ENCODE measurements around the gene MOSPD3.

MOSPD3 gene

DNA sequence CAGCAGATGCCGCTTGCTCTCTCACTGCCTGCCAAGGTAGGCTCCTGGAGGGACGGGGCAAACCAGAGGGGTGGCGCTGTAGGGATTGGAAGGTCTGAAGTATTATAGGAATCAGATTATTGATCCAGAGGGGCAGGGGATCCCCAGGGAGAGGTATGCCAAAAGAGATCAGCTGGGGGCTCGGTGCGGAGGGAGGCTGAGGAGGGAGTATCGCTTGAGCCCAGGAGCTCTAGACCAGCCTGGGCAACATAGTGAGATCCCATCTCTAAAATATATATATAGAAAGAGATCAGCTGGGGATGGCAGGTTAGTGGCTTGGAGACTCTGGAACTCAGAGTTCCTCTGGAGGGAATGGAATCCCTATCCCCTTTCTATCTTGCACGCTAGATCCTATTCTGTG lies 17.2 kb upstream of the MOSPD3 start:
- DNase-seq (ENCODE audit: low spot score) = no peak

DNA sequence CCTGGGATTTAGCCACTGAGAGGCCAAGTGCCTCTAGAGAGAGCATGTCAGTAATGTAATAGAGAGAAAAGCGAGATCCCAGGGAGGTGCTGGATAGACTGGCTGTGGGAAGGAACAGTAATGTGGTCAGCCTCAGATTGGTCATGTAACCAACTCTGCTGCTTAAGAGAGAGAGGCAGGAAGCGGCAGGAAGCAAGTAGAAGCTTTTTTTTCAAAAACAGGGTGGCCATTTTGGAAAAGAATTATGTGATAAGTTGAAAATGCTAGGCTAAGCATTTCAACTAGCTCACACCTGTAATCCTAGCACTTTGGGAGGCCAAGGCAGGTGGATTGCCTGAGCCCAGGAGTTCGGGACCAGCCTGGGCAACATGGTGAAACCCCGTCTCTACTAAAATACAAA lies 13.9 kb upstream of the MOSPD3 start:
- DNase-seq (ENCODE audit: low spot score) = no peak

DNA sequence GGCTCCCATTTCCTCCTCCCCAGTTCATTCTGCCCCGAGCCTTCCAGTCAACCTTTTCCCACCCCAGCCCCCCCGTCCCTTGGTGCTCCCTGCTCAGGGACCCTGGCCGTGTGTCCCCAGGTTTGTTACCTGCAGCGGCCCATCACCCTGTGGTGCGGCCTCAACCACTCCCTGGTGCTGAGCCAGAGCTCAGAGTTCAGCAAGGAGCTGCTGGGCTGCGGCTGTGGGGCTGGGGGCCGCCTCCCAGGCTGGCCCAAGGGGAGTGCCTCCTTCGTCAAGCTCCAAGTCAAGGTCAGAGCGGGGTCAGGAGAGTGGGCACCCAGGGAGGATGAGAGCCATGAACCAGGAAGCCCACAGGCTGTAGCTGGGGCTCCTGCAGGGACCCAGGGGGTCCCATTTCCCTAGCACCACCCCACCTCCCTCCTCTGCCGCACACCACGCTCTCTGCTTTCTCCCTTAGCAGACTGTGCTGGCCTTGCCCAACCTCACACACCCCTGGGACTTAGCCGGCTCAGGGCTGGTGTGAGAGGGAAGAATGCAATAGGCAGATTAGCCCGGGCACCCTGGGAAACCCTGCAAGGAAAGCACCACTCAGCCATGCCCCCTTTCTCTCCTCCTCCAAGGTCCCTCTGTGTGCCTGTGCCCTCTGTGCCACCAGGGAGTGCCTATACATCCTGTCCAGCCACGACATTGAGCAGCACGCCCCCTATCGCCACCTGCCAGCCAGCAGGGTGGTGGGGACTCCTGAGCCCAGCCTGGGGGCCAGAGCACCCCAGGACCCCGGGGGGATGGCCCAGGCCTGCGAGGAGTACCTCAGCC lies 12.2 kb upstream of the MOSPD3 start:
- no peak for DNase-seq (ENCODE audit: low spot score)

DNA sequence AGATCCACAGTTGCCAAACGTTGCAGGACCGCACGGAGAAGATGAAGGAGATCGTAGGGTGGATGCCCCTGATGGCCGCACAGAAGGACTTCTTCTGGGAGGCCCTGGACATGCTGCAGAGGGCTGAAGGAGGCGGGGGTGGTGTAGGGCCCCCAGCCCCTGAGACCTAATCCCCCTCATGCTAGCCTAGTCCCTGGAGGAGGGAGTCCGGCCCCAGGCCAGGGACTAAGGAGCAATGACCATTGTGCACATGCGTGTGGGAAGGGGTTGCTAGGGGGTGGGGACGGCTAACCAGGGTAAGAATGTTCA lies 11.7 kb upstream of the MOSPD3 start:
- DNase-seq (ENCODE audit: low spot score) = no peak

DNA sequence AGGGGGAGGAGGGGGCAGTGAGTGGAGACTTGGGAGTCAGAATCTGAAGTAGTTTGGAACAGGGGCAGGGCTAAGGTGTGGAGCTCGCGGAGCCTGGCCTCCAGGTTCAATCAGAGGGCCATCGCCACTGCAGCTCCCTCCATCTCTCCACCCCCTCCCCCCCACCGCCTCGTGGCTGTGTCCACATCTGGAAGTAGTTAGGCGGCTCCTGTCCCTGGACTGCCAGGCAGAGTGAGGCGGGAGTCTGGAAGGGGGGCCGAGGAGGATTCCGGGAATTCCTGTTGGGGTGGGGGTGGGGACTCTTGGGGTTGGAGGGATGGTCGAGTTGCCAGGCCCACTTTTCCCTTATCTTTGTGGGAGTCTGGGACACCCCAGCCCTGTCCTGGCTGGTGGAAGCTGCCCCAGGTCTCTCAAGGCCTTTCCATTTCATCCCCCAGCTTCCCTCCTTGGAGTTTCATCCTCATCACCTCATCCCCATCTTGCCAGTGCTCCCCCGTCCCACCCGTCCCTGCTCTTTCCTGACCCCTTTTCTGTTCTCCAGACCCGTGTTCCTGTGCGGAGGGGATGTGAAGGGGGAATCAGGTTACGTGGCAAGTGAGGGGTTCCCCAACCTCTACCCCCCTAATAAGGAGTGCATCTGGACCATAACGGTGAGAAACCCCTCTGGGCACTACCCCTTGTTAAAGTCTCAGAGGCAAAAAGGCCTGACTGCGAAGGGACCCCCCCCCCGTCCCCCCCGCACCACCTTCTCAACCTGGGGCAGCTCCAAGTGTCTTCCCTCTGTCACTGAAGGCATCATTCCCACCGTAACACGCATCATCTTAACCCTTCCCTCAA lies 9.2 kb upstream of the MOSPD3 start:
- DNase-seq (ENCODE audit: low spot score) = no peak

DNA sequence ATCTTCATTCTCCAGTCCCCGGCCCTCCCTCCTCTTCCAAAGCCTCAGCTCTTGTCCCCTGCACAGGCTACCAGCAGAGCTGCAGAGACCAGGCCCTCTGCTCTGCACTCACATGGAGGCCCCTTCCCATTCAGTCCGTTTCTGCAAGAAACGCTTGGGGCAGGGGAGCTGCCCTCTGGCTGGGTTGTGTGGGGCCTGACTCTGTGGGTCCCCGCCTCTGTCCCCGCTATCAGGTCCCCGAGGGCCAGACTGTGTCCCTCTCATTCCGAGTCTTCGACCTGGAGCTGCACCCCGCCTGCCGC lies 8.7 kb upstream of the MOSPD3 start:
- DNase-seq (ENCODE audit: low spot score) = no peak

DNA sequence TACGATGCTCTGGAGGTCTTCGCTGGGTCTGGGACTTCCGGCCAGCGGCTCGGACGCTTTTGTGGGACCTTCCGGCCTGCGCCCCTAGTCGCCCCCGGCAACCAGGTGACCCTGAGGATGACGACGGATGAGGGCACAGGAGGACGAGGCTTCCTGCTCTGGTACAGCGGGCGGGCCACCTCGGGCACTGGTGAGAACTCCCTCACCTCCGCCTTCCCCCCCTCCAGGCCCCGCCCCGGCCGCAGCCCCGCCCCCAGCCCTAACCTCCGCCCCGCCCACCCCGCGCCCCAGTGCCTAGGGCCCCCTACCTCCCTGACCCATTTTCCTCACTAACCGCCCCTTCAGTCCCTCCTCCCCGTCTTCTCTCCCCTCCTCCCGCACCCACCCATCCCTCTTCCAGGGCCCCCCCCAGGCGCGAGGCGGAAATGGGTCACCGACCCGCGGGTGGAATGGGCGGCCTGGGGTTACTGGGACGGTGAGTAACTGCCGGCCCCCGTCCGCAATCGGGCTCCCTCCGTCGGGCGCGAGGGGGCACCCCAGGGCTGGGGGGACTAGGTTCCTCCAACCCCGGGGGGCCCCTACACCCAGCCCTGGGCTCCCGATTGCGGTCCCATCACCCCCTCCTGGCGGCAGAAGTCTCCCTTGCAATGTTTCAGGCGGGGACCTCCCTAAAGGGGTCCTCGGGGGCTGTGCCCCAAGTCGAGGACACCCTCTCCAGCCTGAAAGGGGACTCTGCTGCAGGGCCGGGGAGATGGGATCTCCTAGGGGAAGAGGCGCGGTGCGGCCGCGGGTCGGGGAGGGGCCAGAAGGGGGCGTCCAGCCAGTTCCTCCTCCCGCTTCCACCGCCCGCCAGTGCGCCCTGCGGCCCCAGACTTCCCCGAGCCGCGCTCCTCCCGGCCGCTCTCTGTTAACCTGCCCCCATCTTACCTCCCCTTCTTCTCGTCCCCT lies 8.0 kb upstream of the MOSPD3 start:
- DNase-seq (ENCODE audit: low spot score) = no peak

DNA sequence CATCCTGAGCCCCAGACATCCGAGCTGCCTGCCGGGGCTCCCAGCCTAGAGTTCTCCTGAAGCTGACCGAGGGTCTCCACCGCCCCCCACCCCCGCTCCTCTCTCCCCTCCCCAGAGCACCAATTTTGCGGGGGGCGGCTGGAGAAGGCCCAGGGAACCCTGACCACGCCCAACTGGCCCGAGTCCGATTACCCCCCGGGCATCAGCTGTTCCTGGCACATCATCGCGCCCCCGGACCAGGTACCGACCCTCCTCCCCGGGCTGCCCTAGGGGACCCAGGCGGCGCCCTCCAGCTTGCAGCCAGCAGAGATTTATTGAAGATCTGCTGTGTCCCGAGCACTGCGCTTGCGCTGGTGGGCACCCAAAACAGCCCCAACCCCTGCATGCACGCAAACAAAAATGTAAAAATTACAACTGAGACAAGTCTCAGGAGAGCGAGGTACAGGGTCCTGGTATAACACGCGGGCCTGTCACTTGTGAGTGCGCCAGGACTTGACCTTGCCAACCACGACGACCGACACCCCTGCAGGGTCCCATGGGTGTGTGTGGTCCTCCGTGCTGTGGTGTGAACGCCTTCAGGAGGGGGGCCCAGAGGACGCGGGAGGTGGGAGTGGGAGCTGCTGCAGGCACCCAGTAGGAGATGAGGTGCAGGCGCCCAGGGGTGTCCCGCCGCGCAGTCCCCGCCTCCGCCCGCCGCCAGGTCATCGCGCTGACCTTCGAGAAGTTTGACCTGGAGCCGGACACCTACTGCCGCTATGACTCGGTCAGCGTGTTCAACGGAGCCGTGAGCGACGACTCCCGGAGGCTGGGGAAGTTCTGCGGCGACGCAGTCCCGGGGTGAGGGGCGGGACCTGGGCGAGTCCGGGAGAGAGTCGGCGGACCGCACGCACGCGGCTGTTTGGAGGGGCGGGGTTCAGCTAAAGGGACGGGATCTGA lies 7.1 kb upstream of the MOSPD3 start:
- no peak for DNase-seq (ENCODE audit: low spot score)

DNA sequence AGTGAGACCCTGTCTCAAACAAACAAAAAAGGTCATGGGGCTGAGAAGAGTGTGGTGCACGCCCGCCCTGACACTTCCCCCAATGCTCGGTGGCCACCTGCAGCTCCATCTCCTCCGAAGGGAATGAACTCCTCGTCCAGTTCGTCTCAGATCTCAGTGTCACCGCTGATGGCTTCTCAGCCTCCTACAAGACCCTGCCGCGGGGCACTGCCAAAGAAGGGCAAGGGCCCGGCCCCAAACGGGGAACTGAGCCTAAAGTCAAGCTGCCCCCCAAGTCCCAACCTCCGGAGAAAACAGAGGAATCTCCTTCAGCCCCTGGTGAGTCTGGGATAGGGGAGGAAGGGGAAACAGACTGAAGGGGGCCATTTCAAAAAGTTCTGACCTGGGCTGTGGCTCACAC lies 6.0 kb upstream of the MOSPD3 start:
- no peak for DNase-seq (ENCODE audit: low spot score)

DNA sequence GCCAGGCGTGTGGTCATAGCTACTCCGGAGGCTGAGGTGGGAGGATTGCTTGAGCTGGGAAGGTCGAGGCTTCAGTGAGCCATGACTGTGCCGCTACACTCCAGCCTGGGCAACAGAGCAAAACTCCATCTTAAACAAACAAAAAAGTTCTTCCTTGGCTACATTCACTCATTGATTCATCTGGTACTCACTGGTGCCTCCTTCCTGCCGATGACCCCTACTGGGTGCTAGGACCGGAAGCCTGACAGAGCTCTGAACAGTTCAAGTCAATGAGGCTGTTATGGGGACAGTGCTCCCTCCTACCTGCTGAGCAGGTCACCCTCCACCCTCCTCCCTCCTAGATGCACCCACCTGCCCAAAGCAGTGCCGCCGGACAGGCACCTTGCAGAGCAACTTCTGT lies 5.2 kb upstream of the MOSPD3 start:
- DNase-seq (ENCODE audit: low spot score) = no peak

DNA sequence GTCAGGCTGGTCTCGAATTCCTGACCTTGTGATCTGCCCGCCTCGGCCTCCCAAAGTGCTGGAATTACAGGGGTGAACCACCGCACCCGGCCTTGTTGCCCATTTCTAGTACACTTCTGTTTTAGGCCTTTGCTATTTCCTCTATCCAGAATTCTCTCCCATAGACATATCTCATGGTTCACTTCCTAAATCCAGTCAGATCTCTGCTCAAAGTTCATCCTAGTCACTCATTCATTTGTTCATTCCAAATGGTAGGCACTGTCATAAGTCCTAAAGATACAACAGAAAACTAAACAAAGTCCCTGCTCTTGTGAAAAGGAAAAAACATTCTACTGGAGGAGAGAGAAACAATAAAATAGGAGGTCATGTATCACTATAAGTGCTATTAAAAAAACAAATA lies 2.4 kb upstream of the MOSPD3 start:
- DNase-seq (ENCODE audit: low spot score) = no peak

DNA sequence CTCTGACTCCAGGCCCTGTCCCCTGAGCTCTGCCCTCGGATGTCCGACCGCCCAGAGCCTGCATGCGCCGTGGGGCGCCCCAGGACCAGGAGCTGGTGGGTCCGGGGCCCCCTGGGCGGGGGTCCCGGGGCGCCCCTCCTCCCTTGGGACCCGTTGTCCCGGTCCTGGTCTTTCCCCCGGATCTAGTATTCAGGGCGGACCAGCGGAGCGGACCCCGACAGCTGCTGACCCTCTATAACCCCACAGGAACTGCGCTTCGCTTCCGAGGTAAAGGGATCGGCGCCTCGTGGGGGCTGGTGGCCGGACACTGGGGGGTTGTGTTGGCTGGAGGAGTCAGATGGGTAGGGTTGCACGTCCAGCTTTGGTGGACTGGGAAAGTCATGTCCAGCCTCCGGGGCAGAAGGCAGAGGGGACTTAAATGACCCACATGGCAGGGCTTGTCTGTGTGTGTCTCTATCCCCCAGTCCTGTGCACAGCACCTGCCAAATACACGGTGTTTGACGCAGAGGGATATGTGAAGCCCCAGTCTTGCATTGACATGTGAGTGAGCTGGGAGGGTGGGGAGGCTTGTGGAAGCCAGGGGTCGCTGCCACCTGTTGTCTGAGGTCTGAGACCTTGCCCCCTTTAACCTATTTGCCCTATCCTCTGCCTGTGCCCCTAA lies 520 bp downstream of the MOSPD3 start:
- DNase-seq (ENCODE audit: low spot score) = no peak

DNA sequence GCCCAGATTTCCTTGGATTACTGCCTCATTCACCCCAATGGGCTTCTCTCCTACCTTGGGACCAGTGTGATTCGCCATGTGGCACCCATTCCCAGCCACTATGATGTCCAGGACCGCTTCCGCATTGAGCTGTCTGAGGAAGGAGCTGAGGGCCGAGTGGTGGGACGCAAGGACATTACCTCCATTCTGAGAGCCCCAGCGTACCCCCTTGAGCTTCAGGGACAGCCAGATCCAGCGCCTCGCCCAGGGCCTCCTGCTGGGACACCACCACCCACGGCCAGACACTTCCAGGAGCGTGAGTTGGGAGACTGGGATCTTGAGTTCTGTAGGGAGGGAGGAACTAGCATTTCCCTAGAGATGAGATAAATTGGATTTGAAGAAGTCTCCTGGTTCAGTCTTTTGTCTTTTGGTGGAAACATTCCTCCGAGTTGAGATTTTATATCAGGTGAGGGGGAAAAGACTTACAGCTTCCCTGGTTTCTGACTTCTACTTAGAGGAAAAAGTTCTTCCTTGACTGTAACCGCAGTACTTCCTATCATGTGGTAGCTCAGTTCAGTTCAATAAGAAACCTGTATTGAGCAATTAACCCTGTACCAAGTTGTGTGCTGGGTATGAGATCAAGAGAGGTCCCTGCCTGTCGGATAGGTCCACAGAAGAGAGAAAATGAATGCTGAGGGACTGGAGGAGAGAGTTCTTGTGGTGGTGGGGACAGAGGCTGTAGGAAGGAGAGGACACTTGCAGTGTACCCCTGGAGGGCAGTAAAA lies 1.3 kb downstream of the MOSPD3 start:
- DNase-seq (ENCODE audit: low spot score) = no peak

DNA sequence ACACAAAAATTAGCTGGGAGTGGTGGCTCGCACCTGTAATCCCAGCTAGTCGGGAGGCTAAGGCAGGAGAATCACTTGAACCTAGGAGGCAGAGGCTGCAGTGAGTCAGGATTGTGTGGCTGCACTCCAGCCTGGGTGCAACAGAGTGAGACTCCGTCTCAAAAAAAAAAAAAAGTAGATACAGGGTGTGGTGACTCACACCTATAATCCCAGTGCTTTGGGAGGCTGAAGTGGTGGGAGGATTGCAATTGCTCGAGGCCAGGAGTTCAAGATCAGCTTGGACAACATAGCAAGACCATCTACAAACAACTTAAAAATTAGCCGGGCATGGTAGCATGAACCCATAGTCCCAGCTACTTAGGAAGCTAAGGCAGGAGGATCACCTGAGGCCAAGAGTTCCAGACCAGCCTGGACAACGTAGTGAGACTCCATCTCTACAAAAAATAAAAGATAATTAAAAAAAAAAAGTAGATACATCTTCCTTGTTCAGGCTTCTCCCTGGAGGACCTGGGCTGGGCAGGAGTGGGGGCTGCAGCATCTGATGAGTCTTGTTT lies 2.0 kb downstream of the MOSPD3 start:
- DNase-seq (ENCODE audit: low spot score) = no peak

DNA sequence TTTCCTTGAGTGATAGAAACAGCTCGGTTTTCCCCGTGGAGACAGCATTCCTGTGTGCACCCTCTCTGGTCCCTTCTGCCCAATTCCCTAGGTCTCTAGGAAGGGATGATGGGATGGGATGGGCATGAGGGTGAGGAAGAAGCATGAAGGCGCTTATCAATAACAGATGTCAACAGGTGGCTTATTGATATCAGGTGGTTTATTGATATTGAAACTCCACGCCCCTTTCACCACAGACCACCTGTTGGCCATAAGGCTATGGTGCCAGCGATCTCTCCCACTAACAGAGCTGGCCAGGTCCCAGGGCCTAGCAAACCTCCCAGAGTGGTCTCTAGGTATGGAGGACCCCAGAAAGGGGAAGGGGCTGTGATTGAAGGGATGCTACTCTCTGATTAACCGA lies 7.9 kb downstream of the MOSPD3 start:
- no peak for DNase-seq (ENCODE audit: low spot score)

DNA sequence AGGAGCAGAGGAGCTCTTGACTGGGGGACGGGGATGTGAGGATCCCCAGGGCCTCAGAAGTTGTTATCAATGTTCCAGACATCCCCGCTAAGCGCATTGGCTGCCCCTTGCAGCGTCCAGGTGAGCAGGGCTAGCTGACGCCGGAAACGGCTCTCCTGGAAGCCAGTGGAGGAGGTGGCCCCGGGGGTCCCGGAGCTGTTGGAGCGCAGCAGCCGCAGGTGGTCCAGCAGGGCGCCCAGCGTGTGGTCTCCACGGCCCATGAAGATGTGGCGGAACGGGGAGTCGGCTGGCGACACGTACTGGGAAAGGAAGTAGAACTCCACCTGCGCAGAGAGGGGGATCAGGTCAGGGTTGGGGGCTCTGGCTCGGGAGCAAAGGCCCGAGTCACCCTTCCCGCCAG lies 8.5 kb downstream of the MOSPD3 start:
- DNase-seq (ENCODE audit: low spot score) = no peak

DNA sequence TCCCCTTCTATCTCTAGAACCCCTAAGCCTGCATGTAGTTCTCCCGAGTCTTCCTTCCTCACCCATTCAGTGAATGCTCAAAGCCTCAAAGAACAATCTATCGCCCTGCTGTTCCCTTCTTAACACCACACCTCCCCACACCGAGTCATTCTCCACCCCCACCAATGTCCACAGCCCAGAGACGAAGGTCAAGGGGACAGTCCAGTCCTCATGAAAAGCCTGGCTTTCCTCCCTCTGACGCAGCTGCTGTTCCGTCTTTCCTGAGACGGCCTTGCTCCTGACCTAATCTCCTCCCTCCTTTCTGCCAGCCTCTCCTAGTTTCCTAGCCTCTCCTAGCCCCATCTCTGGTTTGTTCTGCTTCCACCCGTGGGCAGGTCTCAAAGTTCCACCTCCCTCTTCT lies 9.2 kb downstream of the MOSPD3 start:
- DNase-seq (ENCODE audit: low spot score) = no peak

DNA sequence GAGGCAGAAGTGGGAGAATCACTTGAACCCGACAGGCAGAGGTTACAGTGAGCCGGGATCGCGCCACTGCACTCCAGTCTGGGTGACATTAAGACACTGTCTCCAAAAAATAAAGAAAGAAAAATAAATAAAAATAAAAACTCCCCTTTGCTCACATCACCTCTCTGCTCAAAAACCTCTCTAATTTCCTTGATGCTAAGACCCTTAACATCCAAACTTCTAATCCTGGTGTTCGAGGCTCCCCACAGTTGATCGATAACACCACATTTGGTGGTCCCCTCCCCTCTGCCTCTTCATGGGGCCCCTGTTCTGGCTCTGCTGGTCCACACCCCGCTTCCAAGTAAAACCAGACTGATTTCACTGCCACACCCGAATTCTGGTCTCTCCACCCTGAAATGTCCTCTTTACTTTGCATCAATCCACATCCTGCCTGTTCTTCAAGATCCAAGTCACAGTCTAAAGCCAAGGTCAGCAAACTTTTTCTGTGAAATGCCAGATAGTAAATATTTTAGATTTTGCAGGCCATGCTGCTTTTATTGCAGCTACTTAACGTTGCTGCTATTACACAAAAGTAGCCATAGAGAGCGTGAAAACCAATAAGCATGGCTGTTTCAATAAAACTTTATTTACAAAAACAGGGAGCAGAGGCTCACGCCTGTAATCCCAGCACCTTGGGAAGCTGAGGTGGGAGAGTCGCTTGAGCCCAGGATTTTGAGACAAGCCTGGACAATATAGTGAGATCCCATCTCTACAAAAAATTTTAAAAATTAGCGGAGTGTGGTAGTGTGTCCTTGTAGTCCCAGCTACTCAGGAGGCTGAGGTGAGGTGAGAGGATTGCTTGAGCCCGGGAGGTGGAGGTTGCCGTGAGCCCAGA lies 11.8 kb downstream of the MOSPD3 start:
- no peak for DNase-seq (ENCODE audit: low spot score)

DNA sequence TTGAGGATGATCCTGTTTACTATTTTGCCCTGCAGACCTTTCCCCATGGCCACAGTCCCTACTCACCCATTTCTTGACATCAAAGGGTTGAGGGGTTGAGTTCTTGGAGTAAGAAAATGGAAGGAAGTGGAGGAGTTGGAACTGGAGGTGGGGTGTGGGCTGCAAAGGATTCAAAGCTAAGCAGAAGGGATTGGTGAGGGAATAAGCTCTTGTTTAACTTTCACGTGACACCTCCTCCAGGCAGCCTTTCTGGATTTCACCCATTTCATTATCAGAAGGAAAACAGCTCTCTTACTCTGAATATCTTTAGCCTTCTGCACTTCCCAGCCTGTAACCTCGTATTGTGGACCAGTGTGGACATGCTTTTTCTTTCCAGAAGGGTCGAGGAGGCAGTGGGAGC lies 13.7 kb downstream of the MOSPD3 start:
- no peak for DNase-seq (ENCODE audit: low spot score)
